Lung (tissue), 12 donors: ENCODE data around the gene RREB1. TPM values are rescaled to one million over a fixed set of nuclear protein-coding genes. Genes with fewer than 3 reads are reported as not detected.

Source experiments
- ATAC-seq: fragments of 200-7000 bp; cut with Tn5 transposase; one replicate; pipeline ENCODE4 v1.9.1; 2020; ENCODE audit warnings: moderate number of reproducible peaks; ENCODE audit not compliant: insufficient read depth, low FRiP score
- DNase-seq, 3 donors: peaks; one replicate each; pipeline ENCODE4 v3.0.0-alpha.2; 2013 to 2017
- H3K27ac ChIP-seq, 2 donors: one replicate each; pipeline ENCODE4 v1.5.1; 2013; ENCODE audit warnings: mild to moderate bottlenecking in 2 of 2, moderate library complexity in 2 of 2, control low read depth in 1 of 2, inconsistent platforms in 1 of 2, low read depth in 1 of 2, low read length in 1 of 2
- H3K27me3 ChIP-seq, 3 donors: one replicate each; pipeline ENCODE4 v1.5.1; 2013; ENCODE audit warnings: low read length in 2 of 3; ENCODE audit not compliant: control insufficient read depth in 3 of 3, insufficient read depth in 3 of 3
- H3K36me3 ChIP-seq, 4 donors: one replicate each; pipeline ENCODE4 v1.5.1; 2013; ENCODE audit warnings: low read length in 4 of 4, mild to moderate bottlenecking in 1 of 4, moderate library complexity in 1 of 4; ENCODE audit not compliant: control insufficient read depth in 4 of 4, insufficient read depth in 4 of 4
- H3K4me1 ChIP-seq, 5 donors: one replicate each; pipeline ENCODE4 v1.5.1; 2013; ENCODE audit warnings: low read length in 5 of 5, mild to moderate bottlenecking in 2 of 5, moderate library complexity in 1 of 5; ENCODE audit not compliant: control insufficient read depth in 5 of 5, insufficient read depth in 5 of 5
- H3K4me3 ChIP-seq: one replicate; pipeline ENCODE4 v1.5.1; 2013; ENCODE audit warnings: mild to moderate bottlenecking, control low read depth, moderate library complexity
- H3K9ac ChIP-seq, 2 donors: one replicate each; pipeline ENCODE4 v1.5.1; 2013; ENCODE audit warnings: low read length in 2 of 2, control low read depth in 1 of 2; ENCODE audit not compliant: insufficient read depth in 1 of 2
- H3K9me3 ChIP-seq, 4 donors: one replicate each; pipeline ENCODE4 v1.5.1; 2013; ENCODE audit warnings: low read length in 3 of 4, mild to moderate bottlenecking in 1 of 4, moderate library complexity in 1 of 4; ENCODE audit not compliant: control insufficient read depth in 4 of 4, insufficient read depth in 3 of 4
- CTCF ChIP-seq: IDR thresholded peaks from 2 replicates; pipeline ENCODE4 v1.5.1; 2012; ENCODE audit warnings: mild to moderate bottlenecking; ENCODE audit errors: control extremely low read depth, extremely low read depth
- WGBS, 2 donors: extraction: QIAGEN DNeasy Blood & Tissue Kit; methylation state at CpG; one replicate each; pipeline ENCODE4 v1.1.7; 2013; 5-methylcytosine and 5-hydroxymethylcytosine counted together
- polyA plus RNA-seq, 2 donors: library from polyadenylated mRNA; stranded (reverse); fragments of 200-250 nt; gene quantifications; one replicate each; pipeline ENCODE4 v1.2.1, GENCODE V29; 2013
- total RNA-seq, 2 donors: library from RNA; depleted of rRNA in 1 of 2; stranded (reverse); fragments of >200 nt in 1 of 2; gene quantifications; one replicate each; pipeline ENCODE4 v1.2.1, GENCODE V29; 2014 to 2021
- donor health status: control.
- donor health status: control.
- donor health status: Bipolar disorder and iron deficiency.
- donor health status: healthy.
- donor health status: DM: yes; HTN: yes; CAD: no.

RREB1 gene
- total and polyA plus RNA-seq, 4 donors = 8.9 to 54.7 (median 31.1) TPM

- 93 to 96% methylated on average over 5 of the region's 5 CpGs for WGBS, 2 donors
- peaks cover 0 to 2% (median 0%) of the 10 kb centered on the region in 4 donors for H3K9me3 ChIP-seq
- no peak overlapping the region for H3K9ac ChIP-seq
- H3K27ac ChIP-seq = no peak overlapping the region
- no peaks in the 10 kb centered on the region for H3K36me3 ChIP-seq
- ATAC-seq (no peak), DNase-seq (no peak)
- H3K4me1 ChIP-seq = peaks cover 0 to 3% (median 0%) of the 10 kb centered on the region in 5 donors
- TF ChIP-seq CTCF = no peak
- H3K4me3 ChIP-seq = no peak overlapping the region
- H3K27me3 ChIP-seq = no peaks in the 10 kb centered on the region
Measured at GRCh38 chr6:7269816-7270215, 162.1 kb downstream of the RREB1 start.

GRCh38 chr6:7270320-7271204 lies 162.8 kb downstream of the RREB1 start:
- ATAC-seq (no peak), DNase-seq (no peak)
- Histone ChIP-seq H3K27me3 (no peaks in the 10 kb centered on the region), H3K36me3 (no peaks in the 10 kb centered on the region), H3K9ac (no peak overlapping the region), H3K9me3 (peaks cover 0 to 2% (median 0%) of the 10 kb centered on the region in 4 donors), H3K27ac (no peak overlapping the region), H3K4me3 (no peak overlapping the region), H3K4me1 (peaks cover 0 to 3% (median 0%) of the 10 kb centered on the region in 5 donors)
- 78 to 90% methylated on average over 16 of the region's 16 CpGs for WGBS, 2 donors
- TF ChIP-seq CTCF = no peak

- H3K9me3 ChIP-seq = peaks cover 0 to 2% (median 0%) of the 10 kb centered on the region in 4 donors
- no peaks in the 10 kb centered on the region for H3K27me3 ChIP-seq
- TF ChIP-seq CTCF = no peak
- no peak for ATAC-seq
- H3K9ac ChIP-seq = no peak overlapping the region
- no peak overlapping the region for H3K4me3 ChIP-seq
- no peaks in the 10 kb centered on the region for H3K36me3 ChIP-seq
- peaks cover 0 to 3% (median 0%) of the 10 kb centered on the region in 5 donors for H3K4me1 ChIP-seq
- no peak overlapping the region for H3K27ac ChIP-seq
- no peak for DNase-seq
- WGBS, 2 donors = 55 to 81% methylated on average over 11 of the region's 11 CpGs
Measured at GRCh38 chr6:7271205-7271534, 163.4 kb downstream of the RREB1 start.
